A673 (cell line): ENCODE measurements around the gene CLASRP. TPM values are rescaled to one million over a fixed set of nuclear protein-coding genes. Genes with fewer than 3 reads are reported as not detected.

Source experiments
- BruUV-seq: library from RNA; stranded (reverse); fragments of 400-500 nt; replicated peaks from 2 replicates; lab custom pipeline; 2021; lab: Mats Ljungman, UMichigan
- CTCF ChIA-PET: fragments of 300-600 bp; sonication (Branson Sonifier 250); formaldehyde crosslinking; loops from one replicate; lab custom pipeline; 2022; ENCODE audit warnings: antibody characterized with exemption; lab: Charles Lee
- POLR2A ChIA-PET: fragments of 300-600 bp; sonication (Branson Sonifier 250); formaldehyde crosslinking; loops from one replicate; lab custom pipeline; 2022; ENCODE audit warnings: antibody characterized with exemption; ENCODE audit not compliant: low non-redundant PET; lab: Charles Lee
- DNase-seq: peaks from one replicate; pipeline ENCODE4 v3.0.0-alpha.2; 2015; ENCODE audit warnings: low spot score
- H3K27ac ChIP-seq: fragments of 200-600 bp; sonication (generic); 2 replicates; pipeline ENCODE4 v1.5.1; 2016; ENCODE audit warnings: mixed run types, low read depth, mild to moderate bottlenecking, mixed read lengths, antibody characterized with exemption, low read length; ENCODE audit not compliant: poor library complexity, severe bottlenecking
- H3K27me3 ChIP-seq: fragments of 200-600 bp; sonication (generic); replicated peaks from 2 replicates; pipeline ENCODE4 v1.6.1; 2017; ENCODE audit warnings: mixed run types, low read depth, mild to moderate bottlenecking, mixed read lengths, antibody characterized with exemption, low read length; ENCODE audit not compliant: insufficient read depth, poor library complexity
- H3K36me3 ChIP-seq: fragments of 200-600 bp; sonication (generic); 2 replicates; pipeline ENCODE4 v1.6.1; 2016; ENCODE audit warnings: mixed run types, mild to moderate bottlenecking, mixed read lengths, antibody characterized with exemption, low read length; ENCODE audit not compliant: insufficient read depth, poor library complexity, severe bottlenecking
- H3K4me1 ChIP-seq: fragments of 200-600 bp; sonication (generic); 2 replicates; pipeline ENCODE4 v1.6.1; 2017; ENCODE audit warnings: mixed run types, mild to moderate bottlenecking, mixed read lengths, antibody characterized with exemption, low read length; ENCODE audit not compliant: insufficient read depth, poor library complexity, severe bottlenecking
- H3K4me3 ChIP-seq: fragments of 200-600 bp; sonication (generic); 2 replicates; pipeline ENCODE4 v1.5.1; 2016; ENCODE audit warnings: low read depth, mixed run types, mild to moderate bottlenecking, mixed read lengths, low read length; ENCODE audit not compliant: poor library complexity, severe bottlenecking
- H3K9me3 ChIP-seq: fragments of 200-600 bp; sonication (generic); 2 replicates; pipeline ENCODE4 v1.6.1; 2016; ENCODE audit warnings: mixed run types, low read depth, mild to moderate bottlenecking, mixed read lengths, antibody characterized with exemption, low read length; ENCODE audit not compliant: poor library complexity, severe bottlenecking
- CTCF ChIP-seq: fragments of 300-800, 200-600 bp; sonication (generic); conservative IDR thresholded peaks from 2 replicates; pipeline ENCODE4 v1.5.1; 2017; ENCODE audit warnings: low read depth, mild to moderate bottlenecking, antibody characterized with exemption, low read length, moderate library complexity, mixed read lengths
- EZH2 ChIP-seq: fragments of 200-600 bp; sonication (generic); IDR thresholded peaks from 2 replicates; pipeline ENCODE4 v1.6.1; 2017; ENCODE audit warnings: borderline replicate concordance, low read depth, mild to moderate bottlenecking, mixed read lengths, antibody characterized with exemption, low read length; ENCODE audit not compliant: poor library complexity, severe bottlenecking
- intact Hi-C: fragments of 100-400 bp; cut with micrococcal nuclease; formaldehyde crosslinking; loops from one replicate; pipeline ENCODE4 v1.10.0; 2022; ENCODE audit not compliant: unreplicated experiment
- total RNA-seq: library from RNA; stranded (reverse); gene quantifications from 2 replicates; pipeline ENCODE4 v1.2.3, GENCODE V29; 2021

CLASRP gene
- total RNA-seq, 1 experiment from 2014 or later = 104 TPM

DNA sequence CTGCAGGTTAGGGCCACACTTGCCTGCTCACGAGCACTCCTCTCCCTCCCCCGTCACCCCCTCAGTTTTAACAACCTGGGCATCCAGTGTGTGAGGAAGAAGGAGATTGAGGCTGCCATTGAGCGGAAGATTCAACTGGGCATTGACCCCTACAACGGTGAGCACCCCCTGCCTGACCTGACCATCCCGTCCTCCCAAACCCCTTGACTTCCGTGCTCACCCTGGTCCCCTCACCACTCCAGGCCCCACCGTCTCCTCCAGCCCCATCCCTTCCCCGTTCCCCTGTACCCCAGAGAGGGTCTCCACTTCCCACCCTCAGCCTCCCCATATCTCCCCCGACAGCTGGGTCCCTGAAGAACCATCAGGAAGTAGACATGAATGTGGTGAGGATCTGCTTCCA, 13.6 kb upstream of the CLASRP start:
- Histone ChIP-seq H3K27ac (no peak overlapping the region), H3K9me3 (no peaks in the 10 kb centered on the region), H3K4me3 (no peak overlapping the region), H3K36me3 (no peaks in the 10 kb centered on the region), H3K4me1 (no peaks in the 10 kb centered on the region), H3K27me3 (no peaks in the 10 kb centered on the region)
- BruUV-seq = no TSS peak
- no peak for DNase-seq
- ChIA-PET CTCF (no interaction called here), POLR2A (no interaction called here)
- TF ChIP-seq EZH2 (no peak), CTCF (no peak)
- intact Hi-C loops = no loop called here

DNA sequence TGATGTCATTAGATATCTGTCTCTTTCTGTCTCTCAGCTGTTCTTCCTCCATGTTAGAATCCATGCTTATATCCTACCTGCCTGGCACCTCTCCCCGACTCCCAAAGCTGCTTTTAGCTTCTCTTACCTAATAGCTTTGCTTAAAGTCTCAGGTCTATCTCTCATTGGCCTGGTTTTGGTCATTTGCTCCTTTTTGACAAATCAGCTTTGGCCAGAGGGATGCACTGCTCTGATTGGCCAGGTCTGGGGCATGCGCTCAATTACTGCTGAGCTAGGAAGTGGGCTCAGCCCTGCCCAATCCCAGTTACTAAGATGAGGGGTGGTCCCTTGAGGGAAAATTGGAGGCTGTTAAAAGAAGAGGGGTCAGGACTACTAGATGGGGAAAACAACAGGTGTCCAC, 11.5 kb upstream of the CLASRP start:
- POLR2A ChIA-PET = no interaction called here
- Histone ChIP-seq H3K36me3 (no peaks in the 10 kb centered on the region), H3K27me3 (no peaks in the 10 kb centered on the region), H3K4me3 (no peak overlapping the region), H3K27ac (no peak overlapping the region), H3K9me3 (no peaks in the 10 kb centered on the region), H3K4me1 (no peaks in the 10 kb centered on the region)
- BruUV-seq = no TSS peak
- DNase-seq = no peak
- intact Hi-C loops = no loop called here
- CTCF ChIA-PET = no interaction called here
- TF ChIP-seq CTCF = no peak
- TF ChIP-seq EZH2 = no peak

GRCh38 chr19:45030825-45031224, 8.0 kb upstream of the CLASRP start:
- Histone ChIP-seq H3K27me3 (no peaks in the 10 kb centered on the region), H3K36me3 (no peaks in the 10 kb centered on the region), H3K27ac (no peak overlapping the region), H3K9me3 (no peaks in the 10 kb centered on the region), H3K4me1 (no peaks in the 10 kb centered on the region), H3K4me3 (no peak overlapping the region)
- no peak for TF ChIP-seq EZH2
- no peak for TF ChIP-seq CTCF
- intact Hi-C loops = no loop called here
- ChIA-PET POLR2A (no interaction called here), CTCF (interaction anchor here (0.6 kb wide), 1 partner anchor 196 kb away, joined by 3 read pairs; no protein-coding TSS in a partner anchor)
- BruUV-seq = no TSS peak
- DNase-seq = no peak
